CD14-positive monocyte (primary cell): ENCODE results near the gene ARHGAP15. TPM values are rescaled to one million over a fixed set of nuclear protein-coding genes. Genes with fewer than 3 reads are reported as not detected.

Experiments used
- DNase-seq, 3 donors: peaks; one replicate each; pipeline ENCODE4 v3.0.0-alpha.2; 2011 to 2022
- H2AFZ ChIP-seq: 2 replicates; pipeline ENCODE4 v1.6.0; 2012; ENCODE audit warnings: mild to moderate bottlenecking, low read depth, low read length, inconsistent platforms; ENCODE audit not compliant: insufficient read depth, poor library complexity, severe bottlenecking
- H3K27ac ChIP-seq, 2 donors: 1 replicate in 1 of 2; 2 replicates in 1 of 2; pipeline ENCODE4 v1.5.1; 2012 to 2013; ENCODE audit warnings: low read length in 2 of 2, control low read depth in 1 of 2, inconsistent platforms in 1 of 2, low read depth in 1 of 2, mild to moderate bottlenecking in 1 of 2
- H3K27me3 ChIP-seq, 2 donors: one replicate each; pipeline versions ENCODE4 v1.6.0 to v1.6.1; 2011 to 2013; ENCODE audit warnings: low read length in 2 of 2; ENCODE audit not compliant: control insufficient read depth in 2 of 2, insufficient read depth in 2 of 2
- H3K36me3 ChIP-seq, 2 donors: replicated peaks in 1 of 2; 1 replicate in 1 of 2; 2 replicates in 1 of 2; pipeline versions ENCODE4 v1.5.1 to v1.6.1; 2012 to 2013; ENCODE audit warnings: low read length in 2 of 2, control low read depth in 1 of 2, inconsistent platforms in 1 of 2, mild to moderate bottlenecking in 1 of 2; ENCODE audit not compliant: insufficient read depth in 2 of 2, control insufficient read depth in 1 of 2
- H3K4me1 ChIP-seq, 2 donors: 1 replicate in 1 of 2; 2 replicates in 1 of 2; pipeline versions ENCODE4 v1.5.1 to v1.6.1; 2012 to 2013; ENCODE audit warnings: low read length in 2 of 2, control low read depth in 1 of 2, inconsistent platforms in 1 of 2, mild to moderate bottlenecking in 1 of 2, moderate library complexity in 1 of 2; ENCODE audit not compliant: insufficient read depth in 2 of 2, control insufficient read depth in 1 of 2
- H3K4me2 ChIP-seq: replicated peaks from 2 replicates; pipeline ENCODE3; 2012; ENCODE audit warnings: low read length, moderate library complexity, mild to moderate bottlenecking; ENCODE audit not compliant: poor library complexity, severe bottlenecking; ENCODE audit errors: extremely low read depth
- H3K4me3 ChIP-seq, 3 experiments: fragments of 200-600 bp in 1 of 3; sonication (generic) in 1 of 3; replicated peaks in 1 of 3; 1 replicate in 2 of 3; 2 replicates in 1 of 3; pipeline ENCODE4 v1.5.1; 2011 to 2013; ENCODE audit warnings: low read length in 3 of 3, mild to moderate bottlenecking in 3 of 3, control low read depth in 2 of 3, low read depth in 2 of 3, inconsistent platforms in 1 of 3, moderate library complexity in 1 of 3
- H3K79me2 ChIP-seq: 2 replicates; pipeline ENCODE4 v1.6.0; 2012; ENCODE audit warnings: mild to moderate bottlenecking, control low read depth, inconsistent platforms, low read length, moderate library complexity; ENCODE audit not compliant: insufficient read depth
- H3K9ac ChIP-seq: 2 replicates; pipeline ENCODE4 v1.6.0; 2017; ENCODE audit warnings: low read length, mild to moderate bottlenecking; ENCODE audit not compliant: insufficient read depth, poor library complexity, severe bottlenecking
- H3K9me3 ChIP-seq, 2 donors: replicated peaks in 1 of 2; 1 replicate in 1 of 2; 2 replicates in 1 of 2; pipeline versions ENCODE4 v1.5.1 to v1.6.1; 2012 to 2013; ENCODE audit warnings: low read length in 2 of 2, control low read depth in 1 of 2; ENCODE audit not compliant: control insufficient read depth in 1 of 2, insufficient read depth in 1 of 2
- H4K20me1 ChIP-seq: 2 replicates; pipeline ENCODE4 v1.6.0; 2012; ENCODE audit warnings: mild to moderate bottlenecking, low read length, control low read depth, moderate library complexity; ENCODE audit not compliant: insufficient read depth
- H3K27ac Mint-ChIP-seq, 7 donors: one replicate each; pipeline ENCODE4 v1.8.0; 2020; ENCODE audit warnings: mild to moderate bottlenecking in 7 of 7, mixed read lengths in 7 of 7, moderate library complexity in 6 of 7, inconsistent platforms in 2 of 7
- H3K27me3 Mint-ChIP-seq, 3 donors: one replicate each; pipeline ENCODE4 v1.8.0; 2021 to 2022; ENCODE audit warnings: low read depth in 3 of 3, mild to moderate bottlenecking in 3 of 3, mixed read lengths in 3 of 3, moderate library complexity in 3 of 3, inconsistent platforms in 1 of 3
- H3K36me3 Mint-ChIP-seq, 2 donors: one replicate each; pipeline ENCODE4 v1.8.0; 2020; ENCODE audit warnings: mixed read lengths in 2 of 2, inconsistent platforms in 1 of 2, mild to moderate bottlenecking in 1 of 2
- H3K4me1 Mint-ChIP-seq: one replicate; pipeline ENCODE4 v1.8.0; 2020; ENCODE audit warnings: mild to moderate bottlenecking, mixed read lengths
- H3K4me3 Mint-ChIP-seq, 2 donors: one replicate each; pipeline ENCODE4 v1.8.0; 2020; ENCODE audit warnings: mild to moderate bottlenecking in 2 of 2, mixed read lengths in 2 of 2, moderate library complexity in 1 of 2
- H3K9me3 Mint-ChIP-seq, 7 donors: one replicate each; pipeline ENCODE4 v1.8.0; 2020 to 2022; ENCODE audit warnings: mixed read lengths in 7 of 7, mild to moderate bottlenecking in 6 of 7, moderate library complexity in 6 of 7, inconsistent platforms in 2 of 7
- CTCF ChIP-seq: fragments of 200-600 bp; IDR thresholded peaks from one replicate; pipeline ENCODE4 v1.8.0; 2022; ENCODE audit warnings: antibody characterized with exemption, mild to moderate bottlenecking
- WGBS: methylation state at CpG from one replicate; pipeline ENCODE4 v1.1.5; 2013; ENCODE audit warnings: missing lambda C conversion rate; ENCODE audit not compliant: insufficient coverage; 5-methylcytosine and 5-hydroxymethylcytosine counted together
- intact Hi-C, 2 donors: fragments of 100-400 bp; cut with micrococcal nuclease; formaldehyde crosslinking; loops; one replicate each; pipeline versions ENCODE4 v1.15.0 to v1.15.1; 2023
- polyA plus RNA-seq, 3 donors: library from polyadenylated mRNA; depleted of rRNA in 1 of 3; unstranded in 2 of 3; stranded (reverse) in 1 of 3; fragments of 300-500 nt in 2 of 3; fragments of >200 nt in 1 of 3; fragmentation: Illumina TruSeq in 2 of 3; gene quantifications; 1 replicate in 2 of 3; 2 replicates in 1 of 3; pipeline ENCODE4 v1.2.3, GENCODE V29; 2012 to 2021

ARHGAP15 gene
- polyA plus RNA-seq, 3 donors: 35.4 to 50.9 (median 50.7) TPM

GRCh38 chr2:143125717-143126116, 3.5 kb upstream of the ARHGAP15 start:
- Mint-ChIP-seq H3K27ac (no peak overlapping the region), H3K4me3 (no peak overlapping the region), H3K36me3 (no peaks in the 10 kb centered on the region), H3K4me1 (peaks cover 18% of the 10 kb centered on the region), H3K9me3 (no peaks in the 10 kb centered on the region), H3K27me3 (no peaks in the 10 kb centered on the region)
- 100% methylated on average over 1 of the region's 2 CpGs for WGBS
- Histone ChIP-seq H3K4me3 (no peak overlapping the region), H3K9me3 (no peaks in the 10 kb centered on the region), H3K27me3 (no peaks in the 10 kb centered on the region), H4K20me1 (no peaks in the 10 kb centered on the region), H3K36me3 (no peaks in the 10 kb centered on the region), H3K9ac (no peak overlapping the region), H2AFZ (no peak overlapping the region), H3K4me2 (no peak overlapping the region), H3K27ac (no peak overlapping the region), H3K79me2 (peaks cover 15% of the 10 kb centered on the region), H3K4me1 (peaks cover 31 to 58% of the 10 kb centered on the region in 2 donors)
- TF ChIP-seq CTCF: no peak
- intact Hi-C loops: no loop called here
- DNase-seq: no peak

DNA sequence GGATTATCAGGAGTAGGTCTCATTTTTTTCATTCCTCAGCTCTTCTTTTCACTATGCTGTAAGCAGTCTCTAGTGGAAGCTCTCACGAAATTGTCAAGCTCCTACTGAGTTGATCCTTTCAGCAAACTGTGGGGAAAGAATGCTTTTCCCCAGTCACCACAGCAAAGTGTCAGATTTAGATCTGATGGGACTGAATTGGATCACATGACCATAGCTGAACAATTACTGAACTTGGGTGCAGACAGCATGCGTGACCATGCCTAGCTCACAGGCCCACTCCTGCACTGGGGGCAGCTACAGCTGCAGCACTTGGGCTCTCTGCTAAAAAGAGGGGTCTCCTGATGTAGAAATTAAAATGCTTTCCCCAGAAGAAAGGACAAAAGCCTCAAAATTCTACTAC, 3.1 kb downstream of the ARHGAP15 start:
- H3K27me3 Mint-ChIP-seq: peaks cover 0 to 1% (median 0%) of the 10 kb centered on the region in 3 donors
- TF ChIP-seq CTCF: no peak
- no peaks in the 10 kb centered on the region for H3K9me3 ChIP-seq
- H2AFZ ChIP-seq: peak overlapping the region; percentile 63
- H3K27me3 ChIP-seq: no peaks in the 10 kb centered on the region
- H3K36me3 Mint-ChIP-seq: peaks cover 8 to 14% of the 10 kb centered on the region in 2 donors
- peaks cover 41 to 59% of the 10 kb centered on the region in 2 donors for H3K4me1 ChIP-seq
- peak overlapping the region; percentile 81 for H3K4me2 ChIP-seq
- peaks cover 82% of the 10 kb centered on the region for H3K79me2 ChIP-seq
- peak overlapping the region; percentile 68 to 73 for H3K4me3 Mint-ChIP-seq
- peak in 2 of 3 donors; percentile 33 to 57 for DNase-seq
- peaks cover 62% of the 10 kb centered on the region for H3K4me1 Mint-ChIP-seq
- intact Hi-C loops: no loop called here
- peak overlapping the region; percentile 68 to 92 (median 77) for H3K27ac Mint-ChIP-seq
- H3K4me3 ChIP-seq: peak overlapping the region; percentile 9 to 62 (median 15)
- no peaks in the 10 kb centered on the region for H3K36me3 ChIP-seq
- H3K9me3 Mint-ChIP-seq: peaks cover 0 to 3% (median 0%) of the 10 kb centered on the region in 7 donors
- peak overlapping the region; percentile 35 for H3K9ac ChIP-seq
- WGBS: 0% methylated on average over 1 of the region's 2 CpGs
- no peaks in the 10 kb centered on the region for H4K20me1 ChIP-seq
- H3K27ac ChIP-seq: peak overlapping the region; percentile 70 to 92
